Stimulated activated CD4-positive, alpha-beta T cell treated with anti-CD3 and anti-CD28 coated beads, TNF-alpha, amount 100 ng/mL, for 1 hour (primary cell): Measurements from ENCODE around the gene CEP89.
"Not testable (repeated sequence)": the region's sequence is repeated elsewhere in the genome, so short reads cannot be mapped to it uniquely, and the experiment has no call there.

ENCODE experiments used
- DNase-seq, 3 donors: peaks; one replicate each; pipeline ENCODE4 v3.0.0-alpha.2; 2020; ENCODE audit warnings: low read depth in 3 of 3, low spot score in 1 of 3

CEP89 gene

DNA sequence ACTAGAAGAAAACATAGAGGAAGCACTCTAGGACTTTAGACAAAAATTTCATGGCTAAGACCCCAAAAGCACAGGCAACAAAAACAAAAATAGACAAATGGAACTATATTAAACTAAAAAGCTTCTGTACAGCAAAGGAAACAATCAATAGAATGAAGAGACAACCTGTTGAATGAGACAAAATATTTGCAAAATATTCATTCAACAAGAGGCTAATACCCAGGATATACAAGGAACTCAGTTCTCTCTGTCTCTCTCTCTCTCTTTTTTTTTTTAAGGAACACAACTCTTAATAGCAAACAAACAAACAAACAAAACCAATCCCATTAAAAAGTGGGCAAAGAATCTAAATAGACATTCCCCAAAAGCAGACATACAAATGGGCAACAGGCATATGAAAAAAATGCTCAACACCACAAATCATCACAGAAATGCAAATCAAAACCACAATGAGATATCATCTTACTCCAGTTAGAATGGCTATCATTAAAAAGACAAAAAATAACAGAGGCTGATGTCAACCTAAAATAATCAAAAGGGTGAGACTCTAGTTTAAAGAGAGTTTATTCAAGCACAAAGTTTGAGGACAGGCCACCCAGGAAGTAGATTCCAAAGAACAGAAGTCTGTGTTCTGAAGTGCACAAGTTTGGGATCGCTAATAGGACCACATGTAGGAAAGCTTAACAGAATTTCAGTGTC lies 75.1 kb downstream of the CEP89 start:
- DNase-seq, result no peak

DNA sequence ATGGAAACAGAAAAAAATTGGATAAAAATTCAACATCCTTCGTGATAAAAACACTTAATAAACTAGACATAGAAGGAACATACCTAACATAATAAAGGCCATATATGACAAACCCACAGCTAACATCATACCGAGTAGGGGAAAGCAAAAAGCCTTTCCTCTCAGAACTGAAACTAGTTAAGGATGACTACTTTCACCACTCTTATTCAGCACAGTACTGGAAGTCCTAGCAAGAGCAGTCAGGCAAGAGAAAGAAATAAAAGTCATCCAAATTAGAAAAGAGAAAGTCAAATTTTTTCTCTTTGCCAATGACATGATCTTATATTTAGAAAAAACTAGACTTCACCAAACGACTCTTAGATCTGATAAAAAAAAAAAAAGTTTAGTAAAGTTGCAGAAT lies 76.4 kb downstream of the CEP89 start:
- no peak for DNase-seq

DNA sequence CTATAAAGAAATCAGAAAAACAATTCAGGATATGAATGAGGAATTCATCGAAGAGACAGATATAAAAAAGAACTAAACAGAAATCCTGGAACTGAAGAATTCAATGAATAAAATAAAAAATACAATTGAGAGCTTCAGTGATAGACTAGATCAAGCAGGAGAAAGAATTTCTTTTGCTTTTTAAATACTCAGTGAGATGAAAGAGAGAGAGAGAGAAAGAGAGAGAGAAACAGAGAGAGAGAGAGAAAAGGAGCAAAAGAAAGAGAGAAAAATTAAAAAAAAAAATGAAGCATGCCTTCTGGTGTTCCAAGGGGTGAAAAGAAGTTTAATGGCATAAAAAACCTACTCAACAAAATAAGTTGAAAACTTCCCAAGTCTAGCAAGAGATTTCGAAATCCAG lies 80.1 kb downstream of the CEP89 start:
- no peak for DNase-seq

DNA sequence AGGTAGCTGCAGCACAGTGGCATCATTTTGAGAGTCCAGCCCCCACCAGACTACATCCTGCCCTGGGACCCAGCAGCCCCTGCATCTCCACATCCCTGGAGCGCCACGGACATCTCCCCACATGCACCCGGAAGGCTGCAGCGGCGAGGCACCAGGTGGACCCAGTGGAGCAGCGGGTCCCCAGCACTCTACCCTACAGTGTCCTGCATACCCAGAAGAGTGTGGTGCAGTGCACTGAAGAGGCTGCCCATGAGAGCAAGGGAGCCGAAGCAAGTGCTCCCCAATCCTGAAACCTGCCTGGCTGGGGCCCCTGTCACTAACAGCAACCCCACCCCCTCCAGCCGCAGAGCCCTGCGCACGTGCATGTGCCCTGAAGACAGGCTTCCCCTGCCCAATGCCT lies 80.9 kb downstream of the CEP89 start:
- no peak for DNase-seq

DNA sequence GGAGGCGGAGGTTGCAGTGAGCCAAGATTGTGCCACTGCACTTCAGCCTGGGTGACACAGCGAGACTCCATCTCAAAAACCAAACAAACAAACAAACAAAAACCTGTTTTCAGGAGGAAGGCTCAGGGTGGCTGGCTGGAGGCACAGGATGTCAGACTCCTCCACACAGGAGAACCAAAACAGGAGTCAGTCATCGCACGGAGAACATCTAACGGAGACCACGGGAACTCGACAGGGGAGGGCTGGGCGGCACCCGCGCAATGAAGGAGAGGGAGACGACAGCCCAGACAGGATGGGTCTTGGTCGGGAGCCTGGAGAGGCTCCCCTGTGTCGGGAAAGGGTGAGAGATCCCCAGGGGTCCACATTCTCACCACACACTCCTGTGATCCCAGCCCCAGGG lies 81.4 kb downstream of the CEP89 start:
- DNase-seq, result no peak

DNA sequence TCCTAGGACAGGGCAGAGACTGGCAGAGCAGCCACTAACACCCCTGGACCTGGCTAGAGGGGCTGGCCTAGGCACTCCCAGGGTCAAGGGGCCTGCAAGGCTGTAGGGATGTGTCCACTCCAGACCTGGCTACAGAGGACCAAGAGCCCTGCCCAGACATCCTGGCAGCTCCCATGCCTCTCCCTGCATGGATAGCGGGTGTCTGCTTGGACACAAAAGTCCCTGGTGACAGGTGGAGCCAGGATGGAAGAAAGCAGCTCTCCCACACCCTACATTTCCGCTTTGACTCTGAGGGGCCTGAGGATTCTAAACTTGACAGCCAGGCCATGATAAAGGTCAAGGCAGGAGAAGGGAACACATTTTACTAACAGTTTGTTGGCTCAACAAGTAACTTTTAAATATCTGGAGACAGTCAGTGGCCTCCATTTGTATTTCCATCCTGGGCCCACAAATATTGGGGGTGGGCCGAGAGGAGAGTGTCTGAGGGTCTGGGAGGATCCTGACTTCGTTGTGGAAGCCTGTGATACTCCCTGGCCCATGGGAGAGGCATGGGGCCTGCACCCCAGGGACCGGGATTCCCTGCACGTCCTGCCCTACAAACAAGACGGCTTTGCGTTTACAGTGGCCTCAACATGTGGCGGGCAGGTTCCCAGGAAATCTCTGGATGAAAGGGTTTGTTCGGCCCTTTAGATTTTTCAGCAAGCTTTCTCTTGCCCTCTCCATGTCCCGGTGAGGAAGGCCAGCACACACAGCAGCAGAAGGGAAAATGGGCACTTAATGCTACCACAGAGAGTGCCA lies 82.4 kb downstream of the CEP89 start:
- DNase-seq, result no peak

DNA sequence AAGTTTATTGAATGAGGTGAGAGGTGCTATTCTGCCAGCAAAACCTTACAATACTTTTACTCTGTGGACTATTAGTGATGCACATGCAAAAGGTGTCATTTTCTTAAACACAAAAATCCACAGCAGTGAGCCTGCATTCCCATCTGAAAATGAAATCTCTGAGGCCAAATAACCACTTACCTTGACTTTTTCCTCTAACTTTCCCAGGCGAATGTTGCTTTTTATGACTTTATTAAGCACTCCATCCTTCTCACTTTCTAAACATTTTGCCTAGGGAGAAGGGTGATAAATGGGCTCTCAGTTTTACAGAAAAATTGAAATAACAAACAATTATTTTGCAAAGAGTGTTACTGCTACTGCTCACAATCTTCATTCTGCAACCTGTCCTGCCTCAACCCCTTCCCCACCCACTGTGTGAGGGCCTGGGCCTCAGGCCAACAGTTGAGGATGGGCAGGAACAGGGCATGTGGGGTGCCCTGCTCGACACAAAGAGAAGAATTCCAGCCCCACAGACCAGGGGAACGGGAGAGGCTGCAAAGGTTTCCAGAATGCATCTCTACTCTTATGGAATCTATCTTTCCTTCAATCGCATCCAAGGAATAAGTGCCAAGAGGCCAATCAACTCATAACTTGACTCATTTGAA lies 84.1 kb downstream of the CEP89 start:
- DNase-seq, result no peak

DNA sequence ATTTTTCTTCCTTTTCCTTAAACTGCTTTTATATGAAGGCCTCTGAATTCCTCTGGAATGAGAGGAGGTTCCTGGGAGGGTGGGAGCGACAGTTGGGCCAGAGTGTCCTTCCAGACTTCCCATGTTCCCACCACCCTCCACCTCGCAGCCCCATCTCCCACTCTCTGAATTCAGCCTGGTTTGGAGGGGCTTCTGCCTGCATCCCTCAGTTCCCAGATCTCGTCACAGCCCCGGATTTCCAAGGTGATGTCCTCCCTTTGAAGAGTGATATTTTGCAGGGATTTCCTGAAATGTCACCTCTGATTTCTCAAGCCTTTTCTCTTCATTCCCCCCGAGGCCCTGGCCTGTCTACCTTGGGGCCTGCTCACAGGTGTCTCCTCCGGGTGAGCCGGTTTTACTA lies 85.5 kb downstream of the CEP89 start:
- no peak for DNase-seq

DNA sequence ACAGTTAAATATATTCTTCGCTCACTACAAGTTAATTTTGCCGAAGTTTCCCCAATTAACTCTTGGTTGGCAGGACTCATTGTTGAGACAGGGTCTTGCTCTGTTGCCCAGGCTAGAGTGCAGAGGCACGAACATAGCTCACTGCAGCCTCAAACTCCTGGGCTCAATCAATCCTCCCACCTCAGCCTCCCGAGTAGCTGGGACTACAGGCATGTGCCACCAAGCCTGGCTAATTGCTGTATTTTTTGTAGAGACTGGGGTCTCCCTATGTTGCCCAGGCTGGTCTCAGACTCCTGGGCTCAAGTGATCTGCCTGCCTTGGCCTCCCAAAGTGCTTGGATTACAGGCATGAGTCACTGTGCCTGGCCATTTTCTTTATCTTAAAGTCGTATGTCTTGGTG lies 86.5 kb downstream of the CEP89 start:
- DNase-seq, result not testable (repeated sequence)

DNA sequence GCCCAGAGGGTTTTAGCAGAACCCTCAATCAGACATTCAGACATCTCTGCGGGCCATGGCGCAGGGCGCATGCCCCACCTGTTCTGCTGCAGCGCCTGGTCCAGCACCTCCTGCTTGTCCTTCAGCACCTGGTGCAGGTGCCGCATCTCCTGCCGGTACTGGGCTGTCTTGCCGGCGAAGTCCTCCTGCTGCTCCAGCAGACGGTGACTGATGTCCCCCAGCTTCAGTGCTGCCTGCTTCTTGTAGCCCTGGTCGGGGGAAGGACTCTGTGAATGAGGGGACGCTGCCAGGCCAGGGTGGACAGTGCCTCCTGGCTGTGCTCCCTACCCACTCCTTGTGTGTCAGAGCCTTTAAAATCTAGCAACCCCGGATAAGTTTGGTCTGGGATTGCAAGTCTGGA lies 90.0 kb downstream of the CEP89 start:
- no peak for DNase-seq

DNA sequence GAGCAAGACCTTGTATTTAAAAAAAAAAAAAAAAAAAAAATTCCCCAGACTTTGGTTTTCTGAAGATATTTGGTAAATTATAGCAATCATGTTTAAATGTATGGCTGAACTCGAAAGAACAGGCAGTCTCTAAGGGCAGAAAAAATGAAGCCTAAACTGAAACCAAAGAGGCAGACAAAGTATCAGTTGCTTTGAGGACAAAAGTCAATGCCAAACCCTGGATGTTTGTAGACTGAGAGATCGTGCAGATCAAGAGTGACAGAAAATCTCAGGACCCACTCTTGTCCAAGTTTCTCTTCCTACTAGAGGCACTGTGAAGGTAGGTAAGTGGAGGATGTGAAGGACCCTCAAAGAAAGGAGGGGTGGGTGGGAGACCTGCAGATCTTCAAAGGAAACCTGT lies 91.1 kb downstream of the CEP89 start:
- no peak for DNase-seq

DNA sequence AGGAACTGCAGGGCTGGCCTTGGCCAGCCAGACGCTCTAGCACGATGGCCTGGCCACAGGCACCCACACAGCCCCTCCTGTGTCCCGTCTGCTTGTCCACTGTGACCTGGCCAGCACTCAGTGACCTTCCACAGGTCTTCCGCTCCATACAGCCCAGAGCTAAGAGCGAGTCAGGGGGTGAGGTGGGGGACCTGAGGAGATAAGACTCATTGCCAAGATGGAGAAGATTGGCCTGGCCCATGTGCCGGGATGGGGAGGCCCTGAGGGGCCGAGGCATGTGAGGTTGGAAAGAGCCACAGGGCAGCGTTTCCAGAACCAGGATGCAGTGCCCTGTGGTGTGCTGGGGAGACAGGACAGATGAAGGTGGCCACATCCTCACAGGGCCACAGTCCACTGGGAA lies 92.0 kb downstream of the CEP89 start:
- DNase-seq, result no peak

DNA sequence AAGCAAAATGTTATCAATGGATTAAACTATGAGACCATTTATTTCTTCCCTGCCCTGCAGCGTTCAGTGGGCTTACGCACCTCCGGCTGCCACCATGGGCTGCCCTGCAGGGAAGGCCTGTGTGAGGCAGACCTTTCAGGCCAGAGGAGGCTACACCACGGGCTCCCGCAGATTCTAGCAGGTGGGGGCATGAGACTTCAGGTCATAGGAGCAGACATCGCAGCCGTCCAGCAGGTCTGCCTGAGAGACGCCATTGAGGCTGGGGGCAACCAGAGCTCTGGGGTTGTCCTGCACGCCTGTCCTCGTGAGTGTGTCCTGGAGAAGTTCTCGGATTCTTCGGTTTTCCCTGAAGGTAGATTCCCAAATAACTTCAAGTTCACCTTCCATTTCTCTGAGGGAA lies 92.8 kb downstream of the CEP89 start:
- DNase-seq, result no peak

DNA sequence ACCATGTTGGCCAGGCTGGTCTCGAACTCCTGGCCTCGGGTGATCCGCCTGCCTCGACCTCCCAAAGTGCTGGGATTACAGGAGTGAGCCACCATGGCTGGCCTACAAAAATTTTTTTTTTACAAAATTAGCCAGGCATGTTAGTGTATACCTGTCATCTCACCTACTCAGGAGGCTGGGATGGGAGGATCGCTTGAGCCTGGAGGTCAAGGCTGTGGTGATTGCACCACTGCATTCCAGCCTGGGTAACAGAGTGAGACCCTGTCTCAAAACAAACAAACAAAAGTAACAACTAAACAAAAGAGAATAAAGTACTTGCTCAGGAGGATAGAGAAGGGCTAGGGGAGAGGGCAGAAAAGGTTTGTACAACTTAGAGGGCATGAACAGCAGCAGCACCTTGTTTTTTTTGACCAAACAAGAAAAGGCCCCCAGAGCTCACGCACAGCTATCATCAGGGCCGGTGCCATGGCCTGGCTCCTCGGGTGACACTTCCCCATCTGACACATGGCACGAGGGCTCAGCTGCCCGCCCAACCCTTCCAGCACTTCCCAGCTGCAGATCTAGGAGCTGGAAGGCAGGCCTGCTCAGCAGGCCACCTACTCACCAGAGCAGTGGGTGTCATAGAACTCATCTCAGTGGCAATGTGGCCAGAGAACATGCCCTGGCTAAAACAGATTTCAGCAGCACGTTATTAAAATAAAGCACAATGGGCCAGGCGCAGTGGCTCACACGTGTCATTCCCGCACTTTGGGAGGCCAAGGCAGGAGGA lies 93.6 kb downstream of the CEP89 start:
- no peak for DNase-seq

DNA sequence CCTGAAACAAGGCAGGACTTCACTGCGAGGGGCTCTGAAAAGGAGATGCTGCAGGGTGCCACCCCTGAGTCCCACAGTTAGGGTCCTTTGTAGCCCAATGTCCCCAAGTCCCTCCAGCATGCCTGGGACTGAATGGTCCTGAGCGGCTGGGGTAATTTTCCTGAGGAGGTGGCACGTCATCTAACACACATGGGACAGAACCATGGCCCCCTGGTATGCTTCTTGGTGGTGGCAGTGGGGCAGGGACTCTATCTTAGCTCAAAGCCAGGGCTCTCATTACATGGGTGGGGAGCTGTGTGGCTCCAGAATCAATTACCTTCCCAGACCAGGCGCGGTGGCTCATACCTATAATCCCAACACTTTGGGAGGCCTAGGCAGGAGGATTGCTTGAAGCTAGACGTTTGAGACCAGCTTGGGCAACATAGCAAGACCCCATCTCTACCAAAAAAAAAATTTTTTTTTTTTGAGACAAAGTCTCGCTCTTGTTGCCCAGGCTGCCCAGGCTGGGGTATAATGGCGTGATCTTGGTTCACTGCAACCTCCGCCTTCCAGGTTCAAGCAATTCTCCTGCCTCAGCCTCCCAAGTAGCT lies 94.3 kb downstream of the CEP89 start:
- DNase-seq, result no peak

DNA sequence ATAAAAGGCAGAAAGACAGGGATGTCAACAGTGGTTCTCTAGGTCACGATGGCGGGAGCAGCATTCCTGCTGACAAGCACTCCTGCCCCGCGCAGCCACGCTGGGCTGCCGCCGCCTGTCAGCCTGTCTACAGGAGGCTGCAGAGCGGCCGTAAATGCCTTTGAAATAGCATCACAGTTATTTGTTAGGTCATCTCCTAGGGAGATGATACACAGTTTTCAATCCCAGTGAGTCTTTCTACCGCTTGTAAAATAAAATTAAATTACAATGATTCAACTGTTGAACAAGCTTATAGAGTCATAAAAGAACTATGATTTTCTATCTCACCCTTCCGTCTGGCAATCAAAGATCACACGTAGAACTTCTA lies 94.9 kb downstream of the CEP89 start:
- no peak for DNase-seq

DNA sequence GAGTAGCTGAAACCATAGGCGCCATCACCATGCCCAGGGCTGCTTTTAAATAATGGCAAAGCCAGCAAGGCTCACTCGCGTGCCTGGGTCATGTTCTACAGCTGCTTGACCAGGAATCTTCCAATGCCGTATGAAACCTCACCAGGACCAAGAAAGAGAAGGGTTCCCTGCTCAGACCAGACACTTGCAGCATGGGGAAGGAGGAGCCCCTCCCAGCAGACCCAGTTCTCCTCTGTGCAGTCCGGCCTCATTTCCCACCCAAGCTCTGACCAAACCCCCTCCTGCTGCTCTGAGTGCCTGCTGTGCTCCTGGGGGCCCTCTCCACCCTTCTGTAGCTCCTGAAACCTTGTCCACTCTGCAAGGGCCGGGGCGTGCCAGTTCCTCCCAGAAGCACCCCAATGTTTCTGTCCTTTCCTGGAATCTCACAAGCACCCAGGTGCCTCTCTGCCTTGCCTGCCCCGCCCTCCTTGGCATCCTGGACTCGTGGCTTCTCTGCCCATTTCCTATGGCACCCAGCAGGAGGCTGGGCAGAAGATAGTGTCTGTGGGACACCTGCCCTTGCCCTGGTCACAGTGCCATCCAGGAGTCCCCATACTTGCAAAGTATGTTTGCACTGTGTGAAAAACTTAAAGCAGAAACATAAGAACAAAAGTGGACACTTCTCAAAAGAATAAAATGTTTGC lies 95.4 kb downstream of the CEP89 start:
- no peak for DNase-seq

DNA sequence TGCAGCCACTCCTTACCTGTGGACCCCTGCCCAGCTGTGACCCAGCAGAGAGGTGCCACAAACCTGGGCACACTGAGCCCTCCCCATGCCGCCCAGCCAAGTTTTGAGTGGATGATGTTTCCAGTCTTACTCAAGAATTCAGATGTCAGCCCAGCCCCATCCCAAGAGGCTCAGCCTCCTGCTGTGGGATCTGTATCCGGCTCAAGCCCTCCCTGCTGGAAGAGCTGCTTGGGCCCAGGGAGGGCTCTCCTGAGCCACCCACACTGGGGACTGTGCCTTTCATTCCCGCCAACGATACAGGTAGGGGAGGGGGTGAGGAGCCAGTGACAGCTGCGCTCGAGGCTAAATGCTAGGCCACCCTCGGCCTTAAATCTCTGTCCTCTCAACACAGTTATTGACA lies 96.3 kb downstream of the CEP89 start:
- no peak for DNase-seq

DNA sequence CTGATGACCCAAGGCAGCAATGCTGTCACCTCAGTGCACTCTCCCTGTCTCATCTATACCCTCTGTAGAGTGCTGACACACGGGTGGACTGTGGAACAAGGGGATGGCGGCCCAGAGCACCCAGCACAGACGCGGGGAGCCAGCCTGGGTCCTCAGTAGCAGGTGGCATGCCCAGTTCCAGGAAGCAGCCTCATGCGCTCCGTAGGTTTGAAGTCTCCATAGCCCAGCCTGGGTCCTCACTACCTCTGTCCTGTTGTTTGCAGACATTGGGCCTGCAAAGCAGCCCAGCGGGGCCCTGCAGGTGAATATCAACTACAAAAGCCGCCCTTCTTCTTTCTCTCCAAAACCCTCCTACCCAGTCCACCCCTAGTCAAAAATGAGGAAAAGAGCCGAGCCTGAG lies 97.2 kb downstream of the CEP89 start:
- no peak for DNase-seq

DNA sequence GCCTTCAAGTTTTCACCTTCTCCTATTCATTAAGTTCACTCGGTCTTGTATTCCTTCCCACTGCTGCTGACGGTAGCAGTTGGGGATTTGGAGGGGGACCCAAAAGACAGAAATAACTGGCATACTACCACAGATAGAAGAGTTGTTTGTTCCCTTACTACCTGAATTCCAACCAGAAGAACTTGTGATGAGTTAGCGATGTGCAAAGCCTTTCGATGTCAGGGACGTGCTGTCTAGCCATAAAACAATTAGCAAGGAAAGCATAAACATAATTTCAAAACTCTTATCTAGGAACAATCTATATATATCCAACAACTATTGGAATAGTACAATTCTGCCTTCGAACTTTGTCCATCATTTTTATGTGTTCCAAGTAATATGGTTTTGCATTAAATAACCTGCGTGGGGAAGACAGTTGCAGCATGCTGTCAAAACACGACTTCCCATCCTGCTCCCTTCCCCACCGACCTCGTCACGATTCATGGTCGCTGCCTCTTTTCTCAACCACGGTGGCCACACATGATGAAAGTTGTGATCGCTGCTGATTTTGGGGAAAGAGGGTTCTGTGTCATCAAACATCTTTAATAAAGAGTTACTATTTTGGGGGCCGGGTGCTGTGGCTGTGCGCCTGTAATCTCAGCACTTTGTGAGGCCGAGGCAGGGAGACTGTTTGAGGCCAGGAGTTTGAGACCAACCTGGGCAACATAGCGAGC lies 98.4 kb downstream of the CEP89 start:
- DNase-seq, result no peak
